LNCaP clone FGC (cell line): ENCODE results near the gene ARSJ.
A peak's percentile ranks its signal among the peaks of the same experiment; 100 is the strongest.

Experiments used
- DNase-seq: peaks from one replicate; pipeline ENCODE4 v3.0.0-alpha.2; 2011; ENCODE audit warnings: low read depth
- H3K4me3 ChIP-seq: 2 replicates; pipeline ENCODE4 v1.5.1; 2011; ENCODE audit warnings: mild to moderate bottlenecking, low read depth, low read length, control low read depth
- CTCF ChIP-seq: IDR thresholded peaks from 2 replicates; pipeline ENCODE4 v1.5.1; 2012; ENCODE audit warnings: mild to moderate bottlenecking; ENCODE audit not compliant: control insufficient read depth, insufficient read depth; ENCODE audit errors: extremely low read depth

ARSJ gene

DNA sequence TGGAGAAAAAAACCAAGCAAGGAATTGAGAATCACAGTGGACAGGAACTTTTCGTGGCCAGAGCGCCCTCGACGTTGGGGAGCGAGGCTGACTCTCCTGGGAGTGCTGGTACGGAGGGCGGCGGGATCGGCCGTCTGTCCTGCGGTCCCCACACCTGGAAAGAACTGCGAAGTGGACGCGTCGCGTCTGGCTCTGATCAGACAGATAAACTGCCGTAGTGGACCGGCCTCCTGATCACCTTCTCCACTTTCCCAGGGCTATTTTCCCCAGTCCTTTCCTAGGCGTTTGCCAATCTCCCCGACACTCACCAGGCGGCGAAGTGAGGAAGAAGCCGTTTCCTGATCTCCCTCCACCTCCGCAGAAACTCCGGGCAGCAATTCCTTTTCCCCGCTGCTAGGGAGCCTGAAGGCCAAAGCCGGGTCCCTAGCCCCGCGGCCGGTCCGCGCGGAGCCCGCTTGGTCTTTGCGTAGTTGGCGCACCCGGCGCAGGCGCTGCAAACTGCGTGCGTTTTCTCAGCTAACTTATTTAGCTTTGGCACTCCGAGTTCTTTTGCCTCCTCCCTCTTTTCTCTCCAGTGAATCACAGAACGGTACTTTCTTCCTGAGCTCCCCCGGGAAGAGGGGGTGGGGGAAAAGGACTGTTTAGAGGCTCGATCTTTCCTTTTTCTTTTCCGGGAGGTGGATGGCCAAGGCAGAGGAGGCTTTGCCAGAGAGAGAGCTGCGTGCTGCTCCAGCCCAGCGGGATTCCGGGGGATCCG lies at the start of gene ARSJ:
Gene ARSJ, minus strand, starts transcription at position 500 of the 757 bp plus-strand sequence. CDS start 813 bp downstream, outside the sequence.
- H3K4me3 ChIP-seq: peak within 1 kb of the TSS; percentile 57
- peak; percentile 22; the same call in 1 of the 2 replicates for TF ChIP-seq CTCF
- DNase-seq: no peak

- DNase-seq: no peak
- no peak for TF ChIP-seq CTCF
Measured at GRCh38 chr4:114028071-114028470, 48.6 kb upstream of the ARSJ start.

DNA sequence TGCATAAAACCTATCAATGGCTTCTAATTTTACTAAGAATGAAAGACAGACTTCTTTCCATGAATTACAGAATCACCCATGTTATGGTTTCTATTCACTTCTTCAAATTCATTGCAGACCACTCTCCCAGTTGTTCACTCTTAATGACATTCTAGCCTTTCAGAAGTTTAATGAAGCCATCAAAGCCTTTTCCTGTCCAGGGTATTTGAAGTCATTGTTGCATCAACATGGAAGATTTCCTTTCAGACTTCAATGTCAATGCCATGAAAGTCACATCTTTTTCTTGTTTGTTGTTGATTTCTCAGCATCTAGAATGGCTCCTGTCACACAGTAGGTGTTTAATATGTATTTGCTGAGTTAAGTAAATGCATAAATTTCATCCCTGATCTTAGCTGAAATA lies 48.1 kb upstream of the ARSJ start:
- no peak for TF ChIP-seq CTCF
- no peak overlapping the region for H3K4me3 ChIP-seq
- no peak for DNase-seq

More at GRCh38 chr4:114028071-114028470, 48.6 kb upstream of the ARSJ start:
- no peak overlapping the region for H3K4me3 ChIP-seq

DNA sequence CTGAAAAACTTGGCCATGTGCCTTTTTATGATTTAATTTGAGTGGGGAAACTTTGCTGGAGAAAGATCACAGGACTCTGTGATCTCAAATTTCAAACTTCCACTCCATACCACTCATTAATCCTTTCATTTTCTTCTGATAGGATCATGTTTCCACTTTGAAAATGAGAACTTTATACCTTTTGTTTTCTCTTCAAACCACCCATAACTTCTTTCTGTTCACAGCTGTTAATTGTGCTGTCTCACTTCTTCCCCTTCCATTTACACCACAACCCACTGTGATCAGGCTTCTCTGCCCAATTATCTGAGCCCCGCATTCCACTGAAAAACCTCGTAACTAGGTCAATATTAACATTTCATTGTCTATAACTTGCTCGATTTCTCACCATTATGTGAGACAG lies 47.0 kb upstream of the ARSJ start:
- H3K4me3 ChIP-seq: no peak overlapping the region
- TF ChIP-seq CTCF: no peak
- no peak for DNase-seq

- no peak for DNase-seq
- no peak for TF ChIP-seq CTCF
- no peak overlapping the region for H3K4me3 ChIP-seq
Measured at GRCh38 chr4:114025176-114025777, 45.8 kb upstream of the ARSJ start.

- no peak for DNase-seq
- TF ChIP-seq CTCF: no peak
- H3K4me3 ChIP-seq: no peak overlapping the region
Measured at GRCh38 chr4:114021451-114021850, 42.0 kb upstream of the ARSJ start.
